Measurements from ENCODE around the gene MLXIP.

Gene MLXIP

DNA sequence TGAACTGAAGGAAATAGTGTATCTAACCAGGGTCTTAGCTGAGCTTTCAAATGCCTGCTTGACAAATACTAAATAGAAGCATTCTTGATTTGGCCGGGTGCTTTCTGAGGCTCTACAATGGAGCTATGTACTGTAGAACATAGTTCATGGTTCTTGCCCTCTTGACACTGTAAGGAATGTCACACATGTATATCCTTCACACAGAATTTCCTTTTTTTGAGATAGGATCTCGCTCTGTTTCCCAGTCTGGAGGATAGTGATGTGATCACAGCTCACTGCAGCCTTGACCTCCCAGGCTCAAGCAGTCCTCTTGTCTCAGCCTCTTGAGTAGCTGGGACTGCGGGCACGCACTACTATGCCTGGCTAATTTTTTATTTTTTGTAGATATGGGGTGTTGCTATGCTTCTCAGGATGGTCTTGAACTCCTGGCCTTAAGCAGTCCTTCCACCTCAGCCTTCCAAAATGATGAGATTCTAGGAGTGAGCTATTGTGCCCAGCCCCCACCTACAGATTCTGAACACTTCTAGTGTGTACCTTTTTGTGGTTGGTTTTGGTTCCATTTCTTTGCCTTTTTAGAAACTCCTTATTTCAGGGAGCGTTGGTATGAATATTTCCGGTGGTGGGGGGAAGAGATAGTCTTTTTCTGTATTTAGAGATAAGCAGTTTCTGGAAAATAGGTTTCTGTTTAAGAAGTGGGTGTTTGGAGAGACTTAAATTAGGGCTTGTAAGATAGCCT, 4.2 kb downstream of the MLXIP start:
- Histone ChIP-seq H3K27me3 (replicated peaks; ENCODE audit: insufficient read depth, low read length) (no peaks in the 10 kb centered on the region), H3K4me2 (ENCODE audit: low read depth, low read length) (peak overlapping the region; percentile 87), H3K4me1 (ENCODE audit: low read length) (peaks cover 12% of the 10 kb centered on the region), H3K36me3 (replicated peaks; ENCODE audit: insufficient read depth, low read length) (no peaks in the 10 kb centered on the region), H3K9ac (ENCODE audit: low read length) (no peak overlapping the region; the same call in 1 of the 2 replicates), H3F3A (ENCODE audit: insufficient read depth, low read length) (peaks cover 32% of the 10 kb centered on the region), H3K79me2 (ENCODE audit: low read length) (peaks cover 84% of the 10 kb centered on the region), H3K4me3 (ENCODE audit: low read length) (peak overlapping the region; percentile 74), H2AFZ (ENCODE audit: low read length) (no peak overlapping the region), H3K9me2 (replicated peaks; ENCODE audit: insufficient read depth, low read length) (no peaks in the 10 kb centered on the region), H4K20me1 (ENCODE audit: insufficient read depth, low read length) (no peaks in the 10 kb centered on the region), H3K9me3 (replicated peaks; ENCODE audit: insufficient read depth, low read length) (no peaks in the 10 kb centered on the region), H3K27ac (ENCODE audit: low read length) (peak overlapping the region; percentile 75; the same call in 1 of the 2 replicates)
- peak; percentile 61 for DNase-seq
- TF ChIP-seq EZH2 (optimal IDR thresholded peaks at IDR 0.05; ENCODE audit: low read depth, low read length) (no peak), EZH2phosphoT487 (IDR thresholded peaks at IDR 0.05; ENCODE audit: low read length) (no peak)
- TF ChIP-seq, protein P1, sequence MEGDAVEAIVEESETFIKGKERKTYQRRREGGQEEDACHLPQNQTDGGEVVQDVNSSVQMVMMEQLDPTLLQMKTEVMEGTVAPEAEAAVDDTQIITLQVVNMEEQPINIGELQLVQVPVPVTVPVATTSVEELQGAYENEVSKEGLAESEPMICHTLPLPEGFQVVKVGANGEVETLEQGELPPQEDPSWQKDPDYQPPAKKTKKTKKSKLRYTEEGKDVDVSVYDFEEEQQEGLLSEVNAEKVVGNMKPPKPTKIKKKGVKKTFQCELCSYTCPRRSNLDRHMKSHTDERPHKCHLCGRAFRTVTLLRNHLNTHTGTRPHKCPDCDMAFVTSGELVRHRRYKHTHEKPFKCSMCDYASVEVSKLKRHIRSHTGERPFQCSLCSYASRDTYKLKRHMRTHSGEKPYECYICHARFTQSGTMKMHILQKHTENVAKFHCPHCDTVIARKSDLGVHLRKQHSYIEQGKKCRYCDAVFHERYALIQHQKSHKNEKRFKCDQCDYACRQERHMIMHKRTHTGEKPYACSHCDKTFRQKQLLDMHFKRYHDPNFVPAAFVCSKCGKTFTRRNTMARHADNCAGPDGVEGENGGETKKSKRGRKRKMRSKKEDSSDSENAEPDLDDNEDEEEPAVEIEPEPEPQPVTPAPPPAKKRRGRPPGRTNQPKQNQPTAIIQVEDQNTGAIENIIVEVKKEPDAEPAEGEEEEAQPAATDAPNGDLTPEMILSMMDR (IDR thresholded peaks at IDR 0.05; ENCODE audit: low read length): no peak

DNA sequence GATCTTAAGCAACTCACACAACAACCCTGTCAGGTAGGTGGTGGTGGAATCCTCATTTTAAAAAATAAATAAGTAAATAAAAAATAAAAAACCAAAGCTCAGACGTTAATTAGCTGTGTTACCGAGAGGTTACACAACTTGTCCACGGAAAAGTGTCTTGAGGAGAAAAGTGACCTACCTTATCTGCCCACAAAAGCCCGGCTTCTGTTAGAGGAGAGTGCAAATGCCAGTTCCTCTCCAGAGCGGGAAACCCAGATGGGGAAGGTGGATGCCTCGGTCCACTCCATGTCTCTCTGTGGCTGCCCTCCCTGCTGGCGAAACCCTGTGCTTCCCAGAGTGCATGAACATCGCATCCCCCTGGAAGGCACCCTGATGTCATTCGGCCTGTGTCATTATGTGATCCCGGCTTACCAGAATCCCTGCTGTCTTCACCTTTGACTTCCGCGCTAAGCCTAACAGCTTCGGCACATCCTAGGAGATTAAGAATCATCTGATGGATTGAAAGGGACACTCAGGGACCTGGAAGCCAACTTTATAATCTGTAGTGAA, 6.4 kb downstream of the MLXIP start:
- H3K79me2 ChIP-seq (ENCODE audit: low read length): peaks cover 95% of the 10 kb centered on the region
- H3K4me3 ChIP-seq (ENCODE audit: low read length): no peak overlapping the region
- no peak for DNase-seq
- no peak overlapping the region for H2AFZ ChIP-seq (ENCODE audit: low read length)
- no peaks in the 10 kb centered on the region for H3K9me3 ChIP-seq (replicated peaks; ENCODE audit: insufficient read depth, low read length)
- H3K9ac ChIP-seq (ENCODE audit: low read length): no peak overlapping the region
- no peaks in the 10 kb centered on the region for H4K20me1 ChIP-seq (ENCODE audit: insufficient read depth, low read length)
- TF ChIP-seq EZH2phosphoT487 (IDR thresholded peaks at IDR 0.05; ENCODE audit: low read length) (no peak), EZH2 (optimal IDR thresholded peaks at IDR 0.05; ENCODE audit: low read depth, low read length) (no peak)
- TF ChIP-seq, protein P1 (IDR thresholded peaks at IDR 0.05; ENCODE audit: low read length): no peak
- no peaks in the 10 kb centered on the region for H3K36me3 ChIP-seq (replicated peaks; ENCODE audit: insufficient read depth, low read length)
- no peaks in the 10 kb centered on the region for H3K27me3 ChIP-seq (replicated peaks; ENCODE audit: insufficient read depth, low read length)
- no peak overlapping the region for H3K27ac ChIP-seq (ENCODE audit: low read length)
- peaks cover 30% of the 10 kb centered on the region for H3F3A ChIP-seq (ENCODE audit: insufficient read depth, low read length)
- H3K4me2 ChIP-seq (ENCODE audit: low read depth, low read length): no peak overlapping the region
- H3K4me1 ChIP-seq (ENCODE audit: low read length): peaks cover 12% of the 10 kb centered on the region
- no peaks in the 10 kb centered on the region for H3K9me2 ChIP-seq (replicated peaks; ENCODE audit: insufficient read depth, low read length)

DNA sequence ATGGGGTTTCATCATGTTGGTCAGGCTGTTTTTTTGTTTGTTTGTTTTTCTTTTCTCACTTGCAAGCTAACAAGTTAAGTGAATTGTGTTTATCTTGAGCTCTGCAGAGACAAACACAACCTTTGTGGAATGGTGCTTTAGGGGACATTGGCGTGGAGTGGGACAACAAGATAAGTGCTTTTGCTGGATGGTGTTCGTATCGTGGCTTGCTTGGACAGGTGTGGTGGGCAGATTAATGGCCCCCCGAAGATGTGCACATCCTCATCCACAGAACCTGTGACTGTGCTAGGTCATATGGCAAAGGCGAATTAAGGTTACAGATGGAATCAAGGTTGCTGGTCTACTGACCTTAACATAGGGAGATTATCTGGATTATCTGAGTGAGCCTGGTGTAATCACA, 7.0 kb downstream of the MLXIP start:
- Histone ChIP-seq H3K79me2 (ENCODE audit: low read length) (peaks cover 95% of the 10 kb centered on the region), H4K20me1 (ENCODE audit: insufficient read depth, low read length) (no peaks in the 10 kb centered on the region), H3K9ac (ENCODE audit: low read length) (no peak overlapping the region), H3F3A (ENCODE audit: insufficient read depth, low read length) (peaks cover 25% of the 10 kb centered on the region), H3K9me3 (replicated peaks; ENCODE audit: insufficient read depth, low read length) (no peaks in the 10 kb centered on the region), H3K4me3 (ENCODE audit: low read length) (no peak overlapping the region), H3K27me3 (replicated peaks; ENCODE audit: insufficient read depth, low read length) (no peaks in the 10 kb centered on the region), H3K27ac (ENCODE audit: low read length) (no peak overlapping the region), H3K4me1 (ENCODE audit: low read length) (peaks cover 12% of the 10 kb centered on the region), H3K36me3 (replicated peaks; ENCODE audit: insufficient read depth, low read length) (no peaks in the 10 kb centered on the region), H3K9me2 (replicated peaks; ENCODE audit: insufficient read depth, low read length) (no peaks in the 10 kb centered on the region), H2AFZ (ENCODE audit: low read length) (no peak overlapping the region), H3K4me2 (ENCODE audit: low read depth, low read length) (no peak overlapping the region)
- DNase-seq: no peak
- TF ChIP-seq, protein P1 (IDR thresholded peaks at IDR 0.05; ENCODE audit: low read length): no peak
- TF ChIP-seq EZH2phosphoT487 (IDR thresholded peaks at IDR 0.05; ENCODE audit: low read length) (no peak), EZH2 (optimal IDR thresholded peaks at IDR 0.05; ENCODE audit: low read depth, low read length) (no peak)

Measured in MM.1S (cell line).